GM12891 (cell line): Measurements from ENCODE around the gene METTL23.
"Not testable (repeated sequence)": the region's sequence is repeated elsewhere in the genome, so short reads cannot be mapped to it uniquely, and the experiment has no call there.

Experiments used
- DNase-seq: peaks from one replicate; pipeline ENCODE4 v3.0.0; 2011; ENCODE audit warnings: low spot score; ENCODE audit not compliant: insufficient read length
- FAIRE-seq: peaks from 2 replicates; lab custom pipeline; 2011; peaks lifted over from hg19 to GRCh38; lab: Jason Lieb, UNC
- PAX5 ChIP-seq: IDR thresholded peaks from 2 replicates; pipeline ENCODE4 v1.6.1; 2011; ENCODE audit warnings: low read length, moderate library complexity, mild to moderate bottlenecking; ENCODE audit not compliant: insufficient read depth, severe bottlenecking
- POLR2A ChIP-seq: IDR thresholded peaks from 2 replicates; pipeline ENCODE4 v1.6.1; 2011; ENCODE audit warnings: low read depth, low read length, control low read depth
- POLR2AphosphoS5 ChIP-seq: IDR thresholded peaks from 2 replicates; pipeline ENCODE4 v1.6.1; 2011; ENCODE audit warnings: low read depth, low read length, control low read depth
- POU2F2 ChIP-seq: IDR thresholded peaks from 2 replicates; pipeline ENCODE4 v1.6.1; 2011; ENCODE audit warnings: low read depth, mild to moderate bottlenecking, control low read depth, low read length, moderate library complexity
- SPI1 ChIP-seq: IDR thresholded peaks from 2 replicates; pipeline ENCODE4 v1.6.1; 2011; ENCODE audit warnings: low read depth, low read length, control low read depth
- TAF1 ChIP-seq: IDR thresholded peaks from 2 replicates; pipeline ENCODE4 v1.6.1; 2011; ENCODE audit warnings: low read depth, low read length, control low read depth

The METTL23 gene

DNA sequence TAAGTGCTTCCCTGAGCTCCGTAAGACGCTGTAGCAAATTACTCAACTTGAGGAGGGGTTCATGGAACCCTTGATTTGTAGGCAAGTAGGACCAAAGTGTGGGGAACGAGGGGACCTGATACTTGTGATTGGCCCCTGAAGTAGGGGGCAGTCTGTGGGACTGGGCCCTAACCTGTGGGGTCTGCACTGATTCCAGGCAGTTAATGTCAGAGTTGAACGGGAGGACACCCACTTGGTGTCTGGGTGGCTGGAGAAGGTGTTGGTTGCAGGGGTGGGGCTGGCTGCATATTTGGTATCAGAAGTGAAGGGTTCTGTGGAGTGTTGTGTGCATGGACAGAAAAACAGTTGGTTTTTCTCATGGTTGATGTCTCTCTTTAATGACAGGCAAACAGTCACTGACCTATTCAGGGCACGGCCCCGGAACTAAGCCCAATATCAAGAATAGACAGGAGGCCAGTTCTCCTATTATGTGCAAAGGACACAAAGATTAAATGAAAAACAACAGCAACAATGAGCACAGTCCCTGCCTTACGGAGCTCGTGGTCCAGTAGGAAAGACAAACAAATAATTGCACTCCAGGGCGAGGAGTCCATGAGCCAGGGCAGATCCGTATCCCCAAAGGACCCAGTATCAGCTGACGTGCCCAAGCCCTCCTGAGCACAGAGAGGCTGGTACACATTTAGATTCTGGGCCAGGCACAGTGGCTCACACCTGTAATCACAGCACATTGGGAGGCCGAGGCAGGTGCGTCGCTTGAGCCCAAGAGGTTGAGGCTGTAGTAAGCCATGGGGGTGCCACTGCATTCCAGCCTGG lies 35.1 kb upstream of the METTL23 start:
- no peak for TF ChIP-seq POU2F2
- no peak for TF ChIP-seq POLR2AphosphoS5
- TF ChIP-seq POLR2A, result no peak
- no peak for TF ChIP-seq TAF1
- no peak for TF ChIP-seq SPI1
- TF ChIP-seq PAX5, result no peak

DNA sequence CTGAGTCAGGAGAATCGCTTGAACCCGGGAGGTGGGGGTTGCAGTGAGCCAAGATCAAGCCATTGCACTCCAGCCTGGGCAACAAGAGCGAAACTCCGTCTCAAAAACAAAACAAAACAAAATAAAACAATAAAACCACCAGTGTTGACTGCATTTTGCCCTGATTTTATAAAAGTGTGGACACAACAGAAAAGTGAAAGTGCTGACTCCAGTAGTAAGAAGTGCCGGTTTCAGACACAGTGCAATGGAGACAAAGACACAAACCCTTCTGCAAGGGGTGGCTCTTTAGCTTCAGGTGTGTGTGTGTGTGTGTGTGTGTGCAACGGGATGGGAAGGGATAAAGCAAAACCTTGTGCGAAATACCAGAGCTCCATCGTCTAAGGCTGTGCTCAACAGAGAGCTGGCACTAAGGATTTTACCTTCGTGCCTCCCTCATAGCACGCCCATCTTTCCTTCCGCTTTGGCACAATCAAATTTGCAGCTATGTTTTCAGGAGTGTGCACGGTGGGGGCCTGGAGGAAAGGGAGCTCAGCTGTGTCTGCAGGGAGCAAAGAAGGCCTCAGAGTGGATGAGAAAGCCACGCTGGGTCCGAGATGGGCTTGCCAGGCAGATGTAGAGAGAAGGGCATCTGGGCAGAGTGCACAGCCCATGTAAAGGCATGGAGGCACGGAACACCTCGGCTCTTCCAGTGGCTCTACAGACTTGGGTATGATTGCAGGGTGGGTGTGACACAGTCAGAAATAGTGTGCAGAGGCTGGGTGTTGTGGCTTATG lies 31.4 kb upstream of the METTL23 start:
- no peak for TF ChIP-seq TAF1
- TF ChIP-seq PAX5, result no peak
- no peak for TF ChIP-seq POLR2A
- no peak for TF ChIP-seq POU2F2
- no peak for TF ChIP-seq SPI1
- no peak for TF ChIP-seq POLR2AphosphoS5
- FAIRE-seq (no peak), DNase-seq (no peak)

More for the DNA sequence above, 35.1 kb upstream of the METTL23 start:
- no peak for FAIRE-seq
- no peak for DNase-seq

DNA sequence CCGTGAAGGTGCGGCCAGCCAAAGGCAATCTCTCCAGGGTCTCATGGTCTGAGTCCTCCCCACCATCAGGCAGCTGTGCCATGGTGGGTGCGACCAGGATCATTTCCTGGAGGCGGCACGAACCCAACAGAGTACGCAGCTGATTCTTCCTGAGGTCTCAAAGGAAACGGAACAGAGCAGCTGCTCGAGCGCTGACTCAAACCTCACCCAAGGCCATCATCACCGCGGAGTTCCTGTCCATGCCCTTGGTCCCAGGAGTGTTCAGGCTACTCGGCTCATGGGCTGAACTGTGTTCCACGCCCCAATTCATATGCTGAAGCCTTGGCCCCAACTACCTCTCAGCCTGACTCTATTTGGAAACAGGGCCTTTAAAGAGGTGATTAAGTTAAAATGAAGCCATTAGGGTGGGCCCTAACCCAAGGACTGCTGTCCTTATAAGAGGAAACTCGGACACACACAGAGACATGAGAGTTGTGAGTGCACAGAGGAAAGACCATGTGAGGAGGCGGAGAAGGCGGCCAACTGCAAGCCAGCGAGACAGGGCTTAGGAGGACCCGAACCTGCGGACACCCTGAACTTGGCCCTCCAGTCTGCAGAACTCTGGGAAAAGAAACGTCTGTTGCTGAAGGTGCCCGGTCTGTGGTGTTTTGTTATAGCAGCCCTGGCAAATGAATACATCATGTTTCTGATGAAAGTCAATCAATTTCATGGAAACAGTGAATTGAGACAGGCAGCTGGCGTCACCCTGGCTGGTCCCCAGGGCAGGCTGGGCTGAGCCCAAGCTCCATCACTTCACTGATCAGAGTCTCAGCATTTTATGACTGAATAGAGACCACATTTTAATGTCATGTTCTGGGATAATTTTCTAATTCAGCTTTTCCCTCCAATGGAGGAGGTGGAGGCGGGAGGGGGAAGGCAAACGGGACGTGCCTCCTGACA lies 29.6 kb upstream of the METTL23 start:
- FAIRE-seq (peak; percentile 79), DNase-seq (peak; percentile 55)
- TF ChIP-seq POLR2A (no peak), TAF1 (no peak), PAX5 (no peak), SPI1 (no peak), POU2F2 (no peak), POLR2AphosphoS5 (no peak)

DNA sequence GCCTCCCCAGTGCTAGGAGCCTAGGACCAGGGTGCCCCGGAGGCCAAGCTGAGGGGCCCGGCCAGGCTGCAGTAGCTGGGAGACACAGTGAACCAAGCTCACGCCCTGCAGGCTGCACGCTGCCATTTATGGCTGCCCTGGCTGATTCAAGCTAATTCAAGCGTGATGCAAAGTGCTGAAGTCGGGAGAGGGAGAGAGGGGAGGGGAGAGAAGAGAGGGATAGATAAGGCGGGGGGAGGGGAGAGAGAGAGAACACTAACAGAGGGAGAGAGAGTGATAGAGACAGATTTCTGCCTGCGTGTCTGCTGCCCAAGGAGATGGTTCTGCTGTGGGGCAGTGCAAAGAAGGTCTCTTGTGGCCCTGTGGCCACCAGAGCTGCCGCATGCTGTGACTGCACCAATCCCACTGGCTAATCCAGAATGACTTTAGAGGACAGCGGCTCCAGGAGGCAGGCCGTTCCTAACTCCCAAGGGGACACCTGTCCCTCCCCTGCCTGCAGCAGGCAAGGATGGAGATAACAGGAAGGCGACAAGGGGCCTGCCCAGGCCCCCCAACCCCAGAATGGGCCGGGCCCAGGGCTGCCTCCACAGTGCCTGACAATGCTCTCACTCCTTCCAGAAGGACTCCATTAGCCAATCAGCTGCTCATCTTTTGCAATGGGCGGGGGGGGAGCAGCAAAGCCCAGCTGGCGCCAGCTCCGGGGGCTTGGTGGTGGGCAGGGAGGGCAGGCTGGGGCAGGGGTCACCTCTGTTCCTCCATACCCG lies 28.8 kb upstream of the METTL23 start:
- FAIRE-seq (no peak), DNase-seq (no peak)
- TF ChIP-seq TAF1, result no peak
- TF ChIP-seq POLR2AphosphoS5, result no peak
- TF ChIP-seq PAX5, result no peak
- no peak for TF ChIP-seq POLR2A
- TF ChIP-seq POU2F2, result no peak
- TF ChIP-seq SPI1, result no peak

DNA sequence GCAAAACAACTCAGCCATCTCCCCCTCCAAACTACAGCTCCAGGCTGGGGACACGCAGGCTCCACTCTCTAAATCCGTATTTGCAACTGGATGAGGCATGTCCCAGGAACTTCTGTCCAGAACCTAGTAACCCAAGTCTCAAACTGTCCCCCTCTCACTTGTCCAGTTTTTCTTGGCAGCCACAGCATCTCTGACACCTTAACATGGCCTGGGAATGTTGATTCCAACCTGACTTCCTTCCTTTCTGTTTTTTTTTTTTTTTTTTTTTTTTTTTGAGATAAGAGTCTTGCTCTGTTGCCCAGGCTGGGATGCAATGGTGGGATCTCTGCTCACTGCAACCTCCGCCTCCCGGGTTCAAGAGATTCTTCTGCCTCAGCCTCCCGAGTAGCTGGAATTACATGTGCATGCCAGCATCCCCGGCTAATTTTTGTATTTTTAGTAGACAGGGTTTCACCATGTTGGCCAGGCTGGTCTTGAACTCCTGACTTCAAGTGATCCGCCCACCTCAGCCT lies 28.1 kb upstream of the METTL23 start:
- FAIRE-seq, DNase-seq: not testable (repeated sequence)

DNA sequence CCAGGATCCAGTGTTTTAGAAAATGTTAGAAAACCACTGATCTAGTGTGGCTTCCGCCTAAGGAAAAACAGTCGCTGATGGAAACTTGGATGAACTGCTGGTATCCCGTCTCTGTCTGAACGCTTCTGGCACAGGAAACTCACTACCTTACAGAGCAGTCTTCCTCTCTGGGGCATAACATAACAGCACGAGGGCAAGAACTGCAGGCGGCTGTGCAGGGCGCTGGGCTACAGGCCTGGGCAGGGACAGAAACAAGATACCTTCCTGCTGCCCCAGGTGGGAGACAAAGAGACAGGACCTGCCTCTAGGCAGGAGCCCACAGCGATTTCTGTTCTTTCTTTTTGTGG lies 26.4 kb upstream of the METTL23 start:
- TF ChIP-seq TAF1 (no peak), PAX5 (no peak), SPI1 (no peak), POLR2A (no peak), POU2F2 (no peak), POLR2AphosphoS5 (no peak)
- FAIRE-seq (no peak), DNase-seq (no peak)

DNA sequence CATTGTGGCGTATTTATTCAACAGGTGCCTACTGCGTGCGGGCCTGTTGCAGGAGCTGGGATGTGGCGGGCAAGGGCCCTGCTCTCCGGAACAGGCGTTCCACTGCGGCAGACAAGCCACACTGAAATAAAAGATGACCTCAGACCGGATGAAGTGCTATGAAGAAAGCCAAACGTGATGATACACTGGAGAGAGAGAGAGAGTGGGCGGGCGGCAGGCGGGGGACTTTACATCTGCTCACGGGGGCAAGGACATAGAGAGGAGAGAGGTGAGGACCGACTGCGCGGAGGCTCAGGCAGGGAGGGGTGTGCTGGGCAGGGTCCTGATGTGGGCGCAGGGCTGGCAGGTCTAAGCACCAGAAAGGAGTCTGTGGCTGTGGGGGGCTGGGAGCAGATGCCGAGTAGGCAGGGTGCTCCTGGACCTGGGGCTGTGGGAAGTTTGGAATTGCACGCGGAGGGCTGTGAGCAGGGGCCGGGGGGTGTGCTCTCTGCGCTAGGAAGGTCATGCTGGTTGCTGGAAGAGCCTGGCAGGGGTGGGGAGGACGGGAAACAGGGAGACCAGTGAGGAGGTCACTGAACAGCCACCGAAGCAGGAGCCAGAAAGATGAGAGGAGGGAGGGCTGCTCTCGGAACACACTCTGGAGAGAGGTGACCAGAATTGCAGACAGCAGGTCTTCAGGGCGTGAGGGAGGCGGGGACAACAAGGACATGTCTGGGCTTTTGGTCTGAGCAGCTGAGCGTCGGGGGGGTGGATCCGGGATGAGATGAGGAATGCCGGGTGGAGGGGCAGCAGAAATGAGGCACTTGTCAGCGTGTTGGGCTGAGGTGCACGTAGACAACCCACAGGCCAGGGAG lies 25.8 kb upstream of the METTL23 start:
- TF ChIP-seq POLR2AphosphoS5 (no peak), PAX5 (no peak), TAF1 (no peak), POU2F2 (no peak), POLR2A (no peak), SPI1 (no peak)
- FAIRE-seq (no peak), DNase-seq (no peak)

DNA sequence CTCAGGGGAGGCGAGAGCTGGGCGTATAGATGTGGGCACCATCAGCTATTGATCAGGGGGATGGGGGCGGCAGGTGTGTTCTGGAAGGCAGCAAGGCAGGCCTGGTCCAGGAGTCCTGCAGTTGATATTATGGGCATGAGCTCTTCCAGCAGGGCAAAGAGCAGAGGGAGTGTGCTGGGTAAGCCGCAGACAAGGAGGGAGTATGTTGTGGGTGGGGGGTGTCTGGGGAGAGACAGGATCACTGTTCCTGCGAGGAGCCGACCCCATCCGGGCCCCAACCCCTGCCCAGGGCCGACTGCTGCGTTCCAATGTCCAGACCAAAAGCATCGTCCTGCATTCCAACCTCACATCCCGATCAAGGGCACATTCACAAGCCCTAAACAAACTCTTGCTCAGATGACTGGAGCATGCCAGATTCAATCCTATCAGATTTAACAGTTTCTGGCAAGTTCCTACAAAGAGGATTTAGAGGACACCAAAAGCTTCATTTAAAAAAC lies 25.1 kb upstream of the METTL23 start:
- no peak for FAIRE-seq
- TF ChIP-seq POLR2A (no peak), POLR2AphosphoS5 (no peak), SPI1 (no peak), PAX5 (no peak), TAF1 (no peak), POU2F2 (no peak)
- DNase-seq, result no peak
